Stimulated activated CD4-positive, alpha-beta T cell treated with anti-CD3 and anti-CD28 coated beads, Interleukin-4, amount 100 ng/mL, for 24 hours (primary cell): ENCODE measurements around the gene CDA.

Source experiments
- DNase-seq: peaks from one replicate; pipeline ENCODE4 v3.0.0-alpha.2; 2020

The CDA gene

GRCh38 chr1:20588634-20589225, at the start of gene CDA:
CDA (plus strand) TSS chr1:20589097; CDS start chr1:20589130, 33 bp downstream.
- DNase-seq, result no peak

GRCh38 chr1:20540281-20540680, 48.6 kb upstream of the CDA start:
- no peak for DNase-seq

- no peak for DNase-seq
Observed at GRCh38 chr1:20546637-20547036, 42.3 kb upstream of the CDA start.

- no peak for DNase-seq
Observed at GRCh38 chr1:20551161-20551560, 37.7 kb upstream of the CDA start.

GRCh38 chr1:20551945-20552727, 36.8 kb upstream of the CDA start, which contains the start of gene FAM43B:
FAM43B (plus strand) TSS chr1:20552573; CDS start chr1:20552974, 401 bp downstream.
- no peak for DNase-seq

- DNase-seq, result no peak
Observed at GRCh38 chr1:20552728-20553445, 36.0 kb upstream of the CDA start.

- DNase-seq, result no peak
Observed at GRCh38 chr1:20555025-20555757, 33.7 kb upstream of the CDA start.

- DNase-seq, result no peak
Observed at GRCh38 chr1:20555758-20556120, 33.2 kb upstream of the CDA start.

GRCh38 chr1:20558191-20558590, 30.7 kb upstream of the CDA start:
- no peak for DNase-seq

GRCh38 chr1:20560966-20561365, 27.9 kb upstream of the CDA start:
- no peak for DNase-seq

- no peak for DNase-seq
Observed at GRCh38 chr1:20565234-20565633, 23.7 kb upstream of the CDA start.

GRCh38 chr1:20569523-20570098, 19.3 kb upstream of the CDA start:
- DNase-seq, result no peak

- no peak for DNase-seq
Observed at GRCh38 chr1:20571427-20571826, 17.5 kb upstream of the CDA start.

GRCh38 chr1:20573987-20574386, 14.9 kb upstream of the CDA start:
- no peak for DNase-seq

- DNase-seq, result peak; percentile 54
Observed at GRCh38 chr1:20574686-20575540, 14.0 kb upstream of the CDA start.

GRCh38 chr1:20575541-20576336, 13.2 kb upstream of the CDA start:
- DNase-seq, result no peak

- no peak for DNase-seq
Observed at GRCh38 chr1:20578062-20578461, 10.8 kb upstream of the CDA start.

GRCh38 chr1:20578721-20579395, 10.0 kb upstream of the CDA start:
- DNase-seq, result no peak

GRCh38 chr1:20584890-20585289, 4.0 kb upstream of the CDA start:
- DNase-seq, result no peak

GRCh38 chr1:20586953-20587660, 1.8 kb upstream of the CDA start:
- DNase-seq, result no peak
